Pulmonary artery endothelial cell (primary cell): Measurements from ENCODE around the gene FAM20C. TPM values are rescaled to one million over a fixed set of nuclear protein-coding genes. Genes with fewer than 3 reads are reported as not detected.
"Not testable (repeated sequence)": the region's sequence is repeated elsewhere in the genome, so short reads cannot be mapped to it uniquely, and the experiment has no call there.

Experiments used
- DNase-seq: peaks from one replicate; pipeline ENCODE4 v3.0.0-alpha.2; 2011; ENCODE audit warnings: low read depth, low spot score
- total RNA-seq: library from RNA; depleted of rRNA; stranded (reverse); fragments of >200 nt; gene quantifications from 2 replicates; pipeline ENCODE4 v1.2.3, GENCODE V29; 2014

FAM20C gene
- total RNA-seq, 1 donor from 2014 or later: 13.3 TPM

DNA sequence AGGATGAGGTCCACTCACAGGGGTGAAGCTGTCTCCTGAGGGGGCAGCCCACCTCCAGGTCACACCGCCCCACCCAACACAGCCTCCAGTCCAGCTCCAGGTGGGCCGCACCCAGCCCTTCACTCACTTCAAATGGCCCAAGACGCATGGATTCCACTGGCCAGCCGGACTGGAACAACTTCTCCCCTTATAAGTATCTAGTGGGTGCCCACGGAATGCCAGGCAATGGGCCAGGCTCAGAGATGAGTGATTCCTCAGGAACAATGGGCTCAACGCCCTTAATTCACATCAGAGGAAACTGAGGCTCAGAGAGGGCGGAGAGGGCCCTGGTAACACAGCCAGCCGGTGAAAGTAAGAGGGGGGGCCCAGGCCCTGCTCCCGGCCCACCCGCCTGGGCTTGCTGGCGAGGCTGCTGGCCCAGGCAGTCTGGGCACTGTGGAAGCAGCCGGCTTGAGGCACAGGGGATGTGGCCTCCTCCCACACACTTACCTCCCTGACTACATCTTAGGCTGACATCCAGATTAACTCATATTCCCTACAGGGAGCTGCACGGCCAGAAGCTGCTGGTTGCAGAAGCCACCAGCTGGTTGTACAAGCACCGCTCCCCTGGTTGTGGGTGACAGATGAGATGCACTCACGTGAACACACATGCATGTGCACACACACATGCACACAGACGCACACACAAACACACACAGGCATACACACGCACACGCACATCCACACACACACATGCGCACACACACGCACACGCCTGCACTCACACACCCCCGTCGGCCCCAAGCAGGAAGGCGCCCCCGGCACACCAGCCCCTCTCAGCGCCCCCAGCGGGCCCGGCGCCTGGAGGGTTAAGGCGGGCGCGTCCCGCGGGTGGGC lies 1.0 kb upstream of the FAM20C start:
- DNase-seq: no peak

DNA sequence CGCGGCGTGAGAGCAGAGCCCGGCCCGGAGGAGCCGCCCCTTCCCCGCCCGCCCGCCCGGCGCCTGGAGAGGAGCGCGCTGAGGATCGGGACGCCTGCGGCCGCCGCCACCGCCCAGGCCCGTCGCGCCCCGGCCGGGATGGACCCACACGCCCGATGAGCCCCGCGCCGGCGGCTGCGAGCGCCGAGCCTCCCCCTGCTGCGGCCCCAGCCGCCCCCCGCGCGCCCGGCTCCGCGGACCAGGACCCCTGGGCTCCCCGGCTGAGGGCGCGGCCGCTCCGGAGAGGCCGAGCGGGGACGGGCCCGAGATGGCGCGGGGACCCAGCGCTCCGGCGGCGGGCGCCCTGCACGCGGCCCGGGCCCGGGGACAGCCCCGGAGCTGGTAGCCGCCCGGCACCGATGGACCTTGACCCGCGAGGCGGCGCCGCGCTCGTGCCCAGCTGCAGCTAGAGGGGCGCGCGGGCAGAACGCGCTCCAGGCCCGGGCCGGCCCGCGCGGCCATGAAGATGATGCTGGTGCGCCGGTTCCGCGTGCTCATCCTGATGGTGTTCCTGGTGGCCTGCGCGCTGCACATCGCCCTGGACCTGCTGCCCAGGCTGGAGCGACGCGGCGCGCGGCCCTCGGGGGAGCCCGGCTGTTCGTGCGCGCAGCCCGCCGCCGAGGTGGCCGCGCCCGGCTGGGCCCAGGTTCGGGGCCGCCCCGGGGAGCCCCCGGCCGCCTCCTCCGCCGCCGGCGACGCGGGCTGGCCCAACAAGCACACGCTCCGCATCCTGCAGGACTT lies 520 bp downstream of the FAM20C start:
- DNase-seq: no peak

DNA sequence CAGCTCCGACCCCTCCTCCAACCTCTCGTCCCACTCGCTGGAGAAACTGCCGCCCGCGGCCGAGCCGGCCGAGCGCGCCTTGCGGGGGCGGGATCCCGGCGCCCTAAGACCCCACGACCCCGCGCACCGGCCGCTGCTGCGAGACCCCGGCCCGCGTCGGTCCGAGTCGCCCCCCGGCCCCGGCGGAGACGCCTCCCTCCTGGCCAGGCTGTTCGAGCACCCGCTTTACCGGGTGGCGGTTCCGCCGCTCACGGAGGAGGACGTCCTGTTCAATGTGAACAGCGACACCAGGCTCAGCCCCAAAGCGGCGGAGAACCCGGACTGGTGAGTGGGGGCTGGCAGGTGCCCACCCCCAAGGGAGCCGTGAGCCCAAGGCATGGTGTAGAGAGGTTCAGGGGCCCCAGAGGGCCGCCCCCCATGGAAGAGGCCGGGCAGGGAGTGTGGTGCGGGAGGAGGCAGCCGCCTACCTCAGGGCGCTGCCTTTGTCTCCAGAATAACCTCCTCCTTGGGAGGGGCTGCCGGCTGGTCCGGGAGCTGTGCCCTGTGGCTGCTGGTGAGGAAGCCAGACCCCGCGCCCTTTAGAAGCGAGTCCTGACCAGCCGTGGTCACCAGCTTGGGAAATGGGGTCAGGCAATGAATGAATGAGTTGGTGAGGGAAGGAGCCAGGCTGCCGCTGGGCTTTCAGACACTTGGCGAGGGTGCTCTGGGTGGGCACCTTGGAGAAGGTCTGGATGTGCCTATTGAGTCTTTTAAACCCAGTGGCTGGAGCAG lies 1.3 kb downstream of the FAM20C start:
- no peak for DNase-seq

DNA sequence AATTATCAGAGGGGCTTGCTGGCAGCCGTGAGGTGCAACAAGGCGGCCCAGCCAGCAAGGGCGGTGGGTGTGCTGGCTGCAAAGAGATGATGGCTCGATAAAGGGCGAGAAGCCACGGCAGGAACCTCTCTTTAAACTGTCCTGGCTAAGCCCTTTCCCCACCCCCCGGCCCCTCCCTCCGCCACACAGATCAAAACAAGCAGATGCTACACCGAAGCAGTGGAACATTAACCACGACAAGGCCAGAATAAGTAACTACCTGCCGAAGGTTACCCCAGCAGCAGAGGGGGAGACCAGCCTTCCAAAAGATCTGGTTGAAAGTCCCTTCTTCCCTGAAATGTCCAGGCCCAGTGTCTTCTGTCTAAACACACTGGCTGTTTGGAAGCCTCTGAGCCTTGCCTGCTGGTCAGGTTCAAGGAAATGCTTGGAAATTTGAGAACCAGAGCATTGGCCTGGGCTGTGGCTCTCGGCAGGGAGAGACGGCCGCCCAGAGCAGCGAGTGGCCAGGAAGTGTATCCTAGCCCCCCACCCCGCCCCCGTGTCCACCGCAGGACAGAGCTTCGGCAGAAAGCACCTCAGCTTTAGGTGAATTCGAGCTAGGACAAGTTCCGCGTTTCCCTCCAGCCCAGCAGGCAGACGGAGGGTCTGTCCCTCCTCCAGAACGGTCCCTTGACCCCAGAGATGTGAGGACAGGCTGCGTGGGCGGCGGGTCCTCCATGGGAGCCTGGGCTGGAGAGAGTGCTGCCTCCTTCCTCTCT lies 2.1 kb downstream of the FAM20C start:
- no peak for DNase-seq

DNA sequence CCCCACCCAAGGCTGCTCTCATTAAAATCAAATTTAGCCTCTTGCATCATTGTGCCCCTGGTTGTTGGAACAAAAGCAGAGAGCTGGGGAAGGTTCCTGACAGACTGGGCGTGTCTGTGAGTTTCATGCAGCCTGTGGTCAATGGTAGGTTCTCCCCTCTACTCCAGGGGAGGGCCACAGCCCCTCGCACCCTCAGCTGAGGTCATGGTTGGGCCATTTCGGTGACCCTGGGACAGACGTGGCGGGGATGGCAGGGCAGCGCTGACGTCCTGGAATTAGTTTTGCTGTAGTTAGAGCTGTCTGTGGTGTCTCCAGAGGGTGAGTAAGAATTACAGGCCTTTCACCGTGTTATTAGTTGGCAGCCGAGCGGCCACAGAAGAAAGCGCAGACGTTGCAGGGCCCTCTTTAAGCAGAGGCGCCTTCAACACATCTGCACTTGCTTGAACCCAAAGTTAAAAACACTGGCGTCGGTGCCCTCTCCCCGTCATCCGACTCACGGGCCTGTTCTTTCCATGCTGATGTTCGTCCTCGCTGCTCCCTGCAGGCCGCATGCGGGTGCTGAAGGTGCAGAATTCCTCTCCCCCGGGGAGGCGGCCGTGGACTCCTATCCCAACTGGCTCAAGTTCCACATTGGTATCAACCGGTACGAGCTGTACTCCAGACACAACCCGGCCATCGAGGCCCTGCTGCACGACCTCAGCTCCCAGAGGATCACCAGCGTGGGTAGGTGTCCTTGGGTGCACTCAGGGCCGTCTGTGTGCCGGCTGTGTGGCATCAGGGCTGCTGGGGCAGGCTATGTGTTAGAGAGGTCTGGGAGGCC lies 2.8 kb downstream of the FAM20C start:
- DNase-seq: no peak

DNA sequence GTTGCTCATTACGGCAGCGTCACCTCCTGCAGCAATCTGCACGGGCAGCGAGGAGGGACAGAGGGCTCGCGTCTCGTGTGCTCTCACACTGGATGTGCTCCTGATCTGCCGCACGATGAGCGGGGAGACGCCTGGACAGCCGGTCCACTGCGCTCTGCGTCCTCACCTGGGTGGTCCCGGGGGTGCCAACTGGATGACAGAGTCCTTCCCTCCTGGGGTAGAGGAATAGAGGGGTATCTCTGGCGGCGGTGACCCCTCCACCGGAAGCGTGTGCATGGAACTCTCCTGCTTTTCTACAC lies 3.4 kb downstream of the FAM20C start:
- no peak for DNase-seq

DNA sequence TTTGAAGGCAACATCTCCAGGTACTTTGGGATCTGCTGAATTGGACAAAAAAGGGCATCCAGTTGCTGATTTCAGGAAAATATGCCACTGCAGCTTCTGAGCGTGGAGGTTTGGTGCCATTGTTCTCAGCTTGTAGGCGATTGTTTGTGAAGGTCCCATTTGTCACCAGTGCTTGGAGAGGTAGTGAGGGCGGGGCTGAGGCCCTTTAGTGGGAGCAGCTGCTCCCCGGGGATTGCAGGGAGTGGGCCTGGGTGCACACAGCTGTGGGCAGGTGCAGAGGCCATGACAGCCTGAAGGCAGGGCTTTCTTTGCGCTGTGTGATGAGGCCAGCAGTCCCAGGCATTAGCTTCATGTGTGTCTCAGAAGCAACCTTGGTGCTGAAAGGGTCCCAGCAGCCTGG lies 3.9 kb downstream of the FAM20C start:
- DNase-seq: no peak

DNA sequence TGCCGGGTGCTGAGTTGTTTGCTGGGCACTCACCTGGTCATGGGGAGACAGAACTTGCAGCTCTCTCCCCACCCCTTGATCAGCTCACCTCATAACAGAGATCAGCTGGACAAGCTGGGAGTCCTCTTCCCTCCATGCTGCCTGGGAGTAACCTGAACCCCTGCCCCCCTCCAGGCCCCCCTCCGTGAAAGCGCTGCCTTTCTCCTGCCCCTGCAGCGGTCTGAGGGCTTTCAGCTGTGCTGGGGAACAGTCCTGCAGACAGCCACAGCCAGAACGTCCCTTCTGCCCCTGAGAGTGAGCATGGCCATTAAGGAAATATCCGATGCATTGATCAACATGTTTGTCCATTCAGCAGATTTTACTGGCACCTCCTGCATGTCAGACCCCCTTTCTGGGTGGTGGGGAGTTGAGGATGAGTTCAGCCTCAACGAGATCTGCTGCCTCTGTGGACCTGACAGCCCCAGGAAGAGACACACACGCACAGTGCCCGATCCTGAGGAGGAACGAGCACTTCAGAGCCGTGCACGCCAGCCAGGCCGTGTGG lies 4.5 kb downstream of the FAM20C start:
- DNase-seq: no peak

DNA sequence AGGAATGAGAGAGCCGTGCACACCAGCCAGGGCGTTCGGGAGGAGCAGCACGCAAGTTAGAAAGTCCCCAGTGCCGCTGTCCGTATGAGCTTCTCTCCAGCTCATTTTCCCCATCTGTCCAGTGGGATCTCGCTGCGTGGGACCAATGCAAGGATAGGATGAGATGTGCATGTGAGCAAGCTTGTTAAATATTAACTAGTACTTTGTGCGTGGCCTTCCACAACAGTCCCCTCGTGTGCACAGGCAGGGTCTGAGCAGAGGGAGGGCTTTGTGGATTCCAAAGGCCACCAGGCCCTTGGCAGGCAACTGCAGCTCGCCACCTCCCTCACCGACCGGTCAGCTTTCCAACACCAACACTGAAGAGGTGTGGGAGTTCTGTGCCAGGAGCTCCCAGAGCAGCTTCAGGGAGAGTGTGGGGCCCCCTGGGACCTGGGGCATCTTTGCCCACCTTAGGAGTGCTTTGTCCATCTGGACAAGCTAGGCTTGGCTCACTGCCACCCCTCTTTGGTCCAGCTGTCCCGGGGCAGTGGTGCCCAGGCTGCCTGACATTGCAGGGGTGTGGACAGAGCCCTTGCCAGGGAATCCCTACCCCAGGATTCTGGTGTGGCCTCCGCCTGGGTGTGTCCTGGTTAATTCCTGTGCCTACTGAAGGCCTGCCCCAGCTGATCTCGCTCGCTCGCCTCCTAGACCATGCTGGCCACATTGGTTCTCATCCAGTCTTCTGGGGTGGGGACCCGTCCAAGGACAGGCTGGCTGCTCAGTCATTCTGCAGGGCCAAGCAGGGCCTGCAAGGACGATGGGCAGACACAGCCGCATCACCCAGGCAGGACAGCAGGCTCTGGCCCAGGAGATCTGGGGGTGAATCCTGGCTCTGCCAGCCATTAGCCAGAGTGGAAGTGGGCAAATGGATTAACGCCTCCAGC lies 5.3 kb downstream of the FAM20C start:
- no peak for DNase-seq

DNA sequence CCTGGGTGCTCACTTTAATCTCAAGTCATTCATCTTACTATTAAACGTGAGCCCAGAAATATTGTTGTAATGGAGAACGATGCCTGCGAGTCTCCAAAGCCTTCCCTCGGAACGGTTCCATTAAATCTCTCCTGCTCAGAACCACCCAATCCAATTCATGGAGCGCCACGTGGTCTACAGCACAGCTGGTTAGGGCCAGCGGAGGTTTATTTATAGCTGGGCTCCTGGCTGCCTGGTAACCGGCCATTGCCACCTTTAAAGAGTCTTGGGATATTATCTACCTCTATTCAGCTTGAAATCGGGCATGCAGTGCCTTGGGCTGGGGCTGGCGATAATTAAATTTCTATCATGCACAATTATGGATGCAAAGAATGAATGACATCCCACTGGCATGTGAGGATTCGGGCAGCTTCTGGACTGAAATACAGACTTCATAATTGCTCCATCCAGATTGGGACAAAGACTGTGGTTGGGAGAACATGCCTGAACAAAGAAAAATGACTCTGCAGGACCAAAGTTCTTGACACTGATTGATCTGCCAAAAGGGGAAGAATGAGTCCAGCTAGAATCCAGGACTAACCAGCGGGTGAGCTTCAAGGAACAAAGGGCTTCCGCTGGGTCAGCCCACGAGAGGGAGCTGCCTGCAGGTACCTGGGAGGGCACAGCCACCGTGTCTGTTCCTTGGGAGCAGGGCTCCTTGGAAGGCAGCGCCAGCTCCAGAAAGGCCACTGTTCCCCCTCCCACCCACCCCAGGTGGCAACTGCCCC lies 7.3 kb downstream of the FAM20C start:
- DNase-seq: no peak

DNA sequence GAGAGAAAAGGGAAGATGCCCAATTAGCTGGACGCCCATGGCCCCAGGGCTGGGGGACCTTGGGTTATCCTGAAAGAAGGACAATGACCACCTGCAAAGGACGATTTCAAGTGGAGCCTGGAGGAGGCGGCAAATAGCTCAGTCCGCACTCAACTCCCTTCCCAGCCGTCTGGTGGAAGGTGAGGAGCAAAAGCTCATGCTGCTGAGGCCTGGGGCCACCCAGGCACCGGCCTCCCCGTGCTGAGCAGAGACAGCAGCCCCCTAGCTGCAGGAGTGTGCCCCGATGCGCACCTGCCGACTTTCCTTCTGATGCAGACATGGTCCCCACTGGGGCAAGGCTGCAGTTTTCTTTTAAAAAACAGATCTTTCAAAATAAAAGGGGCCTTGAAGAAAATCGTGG lies 7.9 kb downstream of the FAM20C start:
- DNase-seq: no peak

DNA sequence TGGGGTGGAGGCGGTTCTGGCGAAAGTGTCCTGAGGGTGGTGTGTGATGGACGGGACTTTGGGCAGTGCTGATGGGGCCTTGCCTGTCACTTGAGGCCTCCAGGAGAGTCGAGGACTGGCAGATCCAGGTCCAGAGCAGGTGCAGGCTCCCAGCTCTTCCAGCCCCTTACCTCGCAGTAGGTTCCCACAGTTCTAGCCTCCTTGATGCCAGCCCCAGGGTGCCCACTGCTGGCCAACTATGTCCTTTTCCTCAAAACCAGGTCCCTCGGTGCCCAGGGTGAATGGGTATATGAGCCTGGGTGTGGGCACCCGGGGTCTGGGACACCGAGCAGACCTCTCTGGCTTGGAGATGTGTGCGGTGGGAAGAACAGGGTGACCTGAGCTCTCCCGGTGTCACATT lies 8.3 kb downstream of the FAM20C start:
- no peak for DNase-seq

DNA sequence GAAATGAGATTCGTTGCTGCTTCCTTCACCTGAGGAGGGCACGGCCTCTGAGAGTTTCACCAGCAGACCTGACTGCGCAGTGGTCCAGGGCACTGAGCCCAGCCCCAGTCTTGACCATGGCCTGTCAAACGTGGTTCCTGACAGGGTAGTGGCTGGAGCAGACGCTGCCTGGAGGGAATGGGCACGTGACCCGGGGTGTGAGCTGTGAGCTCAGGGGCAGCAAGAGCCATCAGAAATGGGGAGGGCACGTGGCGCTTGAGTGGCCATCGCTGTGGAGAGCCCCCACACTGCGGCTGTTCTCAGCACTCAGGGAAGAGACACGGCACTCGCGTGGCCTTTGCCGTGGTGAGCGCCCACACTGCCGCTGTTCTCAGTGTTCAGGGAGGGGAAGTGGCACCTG lies 12.0 kb downstream of the FAM20C start:
- DNase-seq: no peak

DNA sequence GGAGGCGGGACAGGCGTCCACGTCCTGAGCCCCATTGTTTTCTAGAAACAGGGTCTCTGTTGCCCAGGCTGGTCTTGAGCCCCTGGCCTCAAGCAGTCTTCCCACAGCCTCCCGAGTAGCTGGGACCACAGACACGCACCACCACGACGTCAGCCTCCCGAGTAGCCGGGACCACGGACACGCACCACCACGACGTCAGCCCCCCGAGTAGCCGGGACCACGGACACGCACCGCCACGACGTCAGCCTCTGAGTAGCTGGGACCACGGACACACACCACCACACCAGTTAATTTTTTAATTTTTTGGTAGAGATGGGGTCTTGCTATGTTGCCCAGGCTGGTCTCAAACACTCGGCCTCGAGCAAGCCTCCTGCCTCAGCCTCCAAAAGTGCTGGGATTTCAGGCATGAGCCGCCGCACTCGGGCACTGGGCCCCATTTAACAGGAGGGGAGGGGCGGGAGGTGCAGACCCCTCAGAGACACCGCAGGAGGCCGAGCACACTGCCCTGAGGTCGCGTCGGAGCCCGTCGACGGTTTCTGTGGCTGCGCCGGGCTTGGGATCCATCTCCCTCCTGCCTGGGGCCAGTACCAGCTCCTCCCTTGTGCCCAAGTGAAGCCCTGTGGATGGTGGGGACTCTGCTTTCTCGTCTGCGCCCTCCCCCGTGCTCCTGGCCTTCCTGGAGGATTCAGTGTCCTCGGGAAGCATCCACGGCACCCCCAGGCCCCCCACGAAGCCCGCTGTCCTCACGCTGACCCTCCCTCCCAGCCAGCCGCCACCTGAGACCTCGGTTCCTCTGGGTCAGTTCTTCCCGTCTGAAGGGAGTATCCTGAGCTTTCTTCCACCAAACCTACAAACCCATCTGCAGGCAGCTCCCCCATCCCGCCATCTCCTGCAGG lies 13.0 kb downstream of the FAM20C start:
- no peak for DNase-seq

DNA sequence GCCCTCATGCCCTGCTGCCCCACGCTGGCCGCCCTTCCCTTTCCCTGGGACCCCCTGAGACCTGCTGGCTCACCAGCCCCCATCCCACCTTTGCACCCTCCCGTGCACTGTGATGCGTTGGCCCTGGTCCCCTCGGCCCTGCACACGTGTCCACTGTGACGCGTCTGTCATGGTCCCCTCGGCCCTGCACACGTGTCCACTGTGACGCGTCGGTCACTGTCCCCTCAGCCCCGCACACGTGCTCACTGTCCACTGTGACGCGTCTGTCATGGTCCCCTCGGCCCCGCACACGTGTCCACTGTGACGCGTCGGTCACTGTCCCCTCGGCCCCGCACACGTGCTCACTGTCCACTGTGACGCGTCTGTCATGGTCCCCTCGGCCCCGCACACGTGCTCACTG lies 14.0 kb downstream of the FAM20C start:
- DNase-seq: not testable (repeated sequence)

DNA sequence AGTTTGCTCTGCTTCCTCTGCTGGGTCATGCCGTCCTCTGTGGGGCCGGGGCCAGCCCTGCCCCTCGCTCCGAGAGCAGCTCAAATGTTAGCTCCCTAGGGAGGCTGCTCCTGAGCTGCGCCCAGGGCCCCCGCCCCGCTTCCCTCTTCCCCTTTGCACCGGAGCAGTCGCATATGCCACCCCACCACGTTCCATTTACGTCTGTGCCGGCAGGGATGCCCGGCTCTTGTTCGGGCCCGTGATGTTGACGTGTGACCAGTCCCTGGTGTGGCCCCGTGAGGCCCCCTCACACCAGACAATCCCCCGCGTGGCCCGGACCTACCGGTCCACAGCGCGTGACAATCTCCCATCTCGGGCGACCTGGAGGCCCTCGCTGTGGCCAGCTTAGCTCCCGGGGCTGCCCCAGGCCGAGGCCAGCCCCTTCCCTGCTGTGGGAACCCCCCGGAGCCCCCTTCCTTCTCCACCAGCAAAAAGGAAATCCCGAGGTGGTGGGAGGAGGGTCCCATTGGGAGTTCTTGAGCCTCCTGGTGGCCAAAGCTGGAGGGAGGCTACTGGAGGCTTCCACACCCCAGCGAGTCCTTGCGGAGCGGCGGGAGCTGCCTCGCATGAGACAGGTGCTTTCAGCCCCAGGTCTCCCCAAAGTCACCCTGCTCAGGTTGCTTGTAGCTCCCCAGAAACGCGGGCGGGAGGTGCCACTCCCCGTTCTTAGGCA lies 15.2 kb downstream of the FAM20C start:
- no peak for DNase-seq
